ENCODE data around the gene USP4.
"Not testable (repeated sequence)": the region's sequence is repeated elsewhere in the genome, so short reads cannot be mapped to it uniquely, and the experiment has no call there.

GRCh38 chr3:49240091-49240490, 99.8 kb downstream of the USP4 start:
- TF ChIP-seq CTCF (conservative IDR thresholded peaks at IDR 0.05); ZFX (IDR thresholded peaks at IDR 0.05): not testable (repeated sequence)
